A673 (cell line): ENCODE results near the gene SMYD3. TPM values are rescaled to one million over a fixed set of nuclear protein-coding genes. Genes with fewer than 3 reads are reported as not detected.

ENCODE experiments used
- BruUV-seq: library from RNA; stranded (reverse); fragments of 400-500 nt; replicated peaks from 2 replicates; lab custom pipeline; 2021; lab: Mats Ljungman, UMichigan
- CTCF ChIA-PET: fragments of 300-600 bp; sonication (Branson Sonifier 250); formaldehyde crosslinking; loops from one replicate; lab custom pipeline; 2022; ENCODE audit warnings: antibody characterized with exemption; lab: Charles Lee
- POLR2A ChIA-PET: fragments of 300-600 bp; sonication (Branson Sonifier 250); formaldehyde crosslinking; loops from one replicate; lab custom pipeline; 2022; ENCODE audit warnings: antibody characterized with exemption; ENCODE audit not compliant: low non-redundant PET; lab: Charles Lee
- DNase-seq: peaks from one replicate; pipeline ENCODE4 v3.0.0-alpha.2; 2015; ENCODE audit warnings: low spot score
- H3K27ac ChIP-seq: fragments of 200-600 bp; sonication (generic); 2 replicates; pipeline ENCODE4 v1.5.1; 2016; ENCODE audit warnings: mixed run types, low read depth, mild to moderate bottlenecking, mixed read lengths, antibody characterized with exemption, low read length; ENCODE audit not compliant: poor library complexity, severe bottlenecking
- H3K27me3 ChIP-seq: fragments of 200-600 bp; sonication (generic); replicated peaks from 2 replicates; pipeline ENCODE4 v1.6.1; 2017; ENCODE audit warnings: mixed run types, low read depth, mild to moderate bottlenecking, mixed read lengths, antibody characterized with exemption, low read length; ENCODE audit not compliant: insufficient read depth, poor library complexity
- H3K36me3 ChIP-seq: fragments of 200-600 bp; sonication (generic); 2 replicates; pipeline ENCODE4 v1.6.1; 2016; ENCODE audit warnings: mixed run types, mild to moderate bottlenecking, mixed read lengths, antibody characterized with exemption, low read length; ENCODE audit not compliant: insufficient read depth, poor library complexity, severe bottlenecking
- H3K4me1 ChIP-seq: fragments of 200-600 bp; sonication (generic); 2 replicates; pipeline ENCODE4 v1.6.1; 2017; ENCODE audit warnings: mixed run types, mild to moderate bottlenecking, mixed read lengths, antibody characterized with exemption, low read length; ENCODE audit not compliant: insufficient read depth, poor library complexity, severe bottlenecking
- H3K4me3 ChIP-seq: fragments of 200-600 bp; sonication (generic); 2 replicates; pipeline ENCODE4 v1.5.1; 2016; ENCODE audit warnings: low read depth, mixed run types, mild to moderate bottlenecking, mixed read lengths, low read length; ENCODE audit not compliant: poor library complexity, severe bottlenecking
- H3K9me3 ChIP-seq: fragments of 200-600 bp; sonication (generic); 2 replicates; pipeline ENCODE4 v1.6.1; 2016; ENCODE audit warnings: mixed run types, low read depth, mild to moderate bottlenecking, mixed read lengths, antibody characterized with exemption, low read length; ENCODE audit not compliant: poor library complexity, severe bottlenecking
- EZH2 ChIP-seq: fragments of 200-600 bp; sonication (generic); IDR thresholded peaks from 2 replicates; pipeline ENCODE4 v1.6.1; 2017; ENCODE audit warnings: borderline replicate concordance, low read depth, mild to moderate bottlenecking, mixed read lengths, antibody characterized with exemption, low read length; ENCODE audit not compliant: poor library complexity, severe bottlenecking
- intact Hi-C: fragments of 100-400 bp; cut with micrococcal nuclease; formaldehyde crosslinking; loops from one replicate; pipeline ENCODE4 v1.10.0; 2022; ENCODE audit not compliant: unreplicated experiment
- total RNA-seq: library from RNA; stranded (reverse); gene quantifications from 2 replicates; pipeline ENCODE4 v1.2.3, GENCODE V29; 2021
- TF ChIP-seq, protein P1 (sequence below): fragments of 300-800, 200-600 bp; sonication (generic); conservative IDR thresholded peaks from 2 replicates; pipeline ENCODE4 v1.5.1; 2017; ENCODE audit warnings: low read depth, mild to moderate bottlenecking, antibody characterized with exemption, low read length, moderate library complexity, mixed read lengths

The SMYD3 gene
- total RNA-seq, 1 experiment from 2014 or later = 29.0 TPM

DNA sequence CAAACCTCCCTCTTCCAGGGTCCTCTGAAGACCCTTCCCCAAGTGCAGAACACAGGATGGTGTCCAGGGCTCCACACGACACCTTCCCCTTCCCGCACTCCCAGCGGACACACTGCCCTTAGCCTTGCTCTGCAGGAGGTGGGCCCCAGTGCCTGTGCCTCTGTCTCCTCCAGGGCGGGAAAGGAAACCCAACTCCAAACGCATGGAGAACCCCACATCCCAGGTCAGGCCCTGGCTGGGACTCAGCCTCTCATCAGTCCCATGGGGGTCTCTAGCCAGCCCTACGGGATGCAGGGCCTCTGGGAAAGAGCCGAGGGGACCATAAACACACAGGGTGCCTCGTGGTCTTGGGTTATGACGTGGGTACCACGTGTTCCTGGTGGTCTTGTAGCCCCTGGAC, 5.6 kb upstream of the SMYD3 start:
- Histone ChIP-seq H3K27ac (no peak overlapping the region), H3K4me1 (no peaks in the 10 kb centered on the region), H3K9me3 (peaks cover 26% of the 10 kb centered on the region), H3K36me3 (no peaks in the 10 kb centered on the region), H3K4me3 (no peak overlapping the region), H3K27me3 (no peaks in the 10 kb centered on the region)
- CTCF ChIA-PET = no interaction called here
- no TSS peak for BruUV-seq
- intact Hi-C loops = no loop called here
- no peak for DNase-seq
- no peak for TF ChIP-seq EZH2
- TF ChIP-seq, protein P1, sequence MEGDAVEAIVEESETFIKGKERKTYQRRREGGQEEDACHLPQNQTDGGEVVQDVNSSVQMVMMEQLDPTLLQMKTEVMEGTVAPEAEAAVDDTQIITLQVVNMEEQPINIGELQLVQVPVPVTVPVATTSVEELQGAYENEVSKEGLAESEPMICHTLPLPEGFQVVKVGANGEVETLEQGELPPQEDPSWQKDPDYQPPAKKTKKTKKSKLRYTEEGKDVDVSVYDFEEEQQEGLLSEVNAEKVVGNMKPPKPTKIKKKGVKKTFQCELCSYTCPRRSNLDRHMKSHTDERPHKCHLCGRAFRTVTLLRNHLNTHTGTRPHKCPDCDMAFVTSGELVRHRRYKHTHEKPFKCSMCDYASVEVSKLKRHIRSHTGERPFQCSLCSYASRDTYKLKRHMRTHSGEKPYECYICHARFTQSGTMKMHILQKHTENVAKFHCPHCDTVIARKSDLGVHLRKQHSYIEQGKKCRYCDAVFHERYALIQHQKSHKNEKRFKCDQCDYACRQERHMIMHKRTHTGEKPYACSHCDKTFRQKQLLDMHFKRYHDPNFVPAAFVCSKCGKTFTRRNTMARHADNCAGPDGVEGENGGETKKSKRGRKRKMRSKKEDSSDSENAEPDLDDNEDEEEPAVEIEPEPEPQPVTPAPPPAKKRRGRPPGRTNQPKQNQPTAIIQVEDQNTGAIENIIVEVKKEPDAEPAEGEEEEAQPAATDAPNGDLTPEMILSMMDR = no peak
- POLR2A ChIA-PET = no interaction called here

DNA sequence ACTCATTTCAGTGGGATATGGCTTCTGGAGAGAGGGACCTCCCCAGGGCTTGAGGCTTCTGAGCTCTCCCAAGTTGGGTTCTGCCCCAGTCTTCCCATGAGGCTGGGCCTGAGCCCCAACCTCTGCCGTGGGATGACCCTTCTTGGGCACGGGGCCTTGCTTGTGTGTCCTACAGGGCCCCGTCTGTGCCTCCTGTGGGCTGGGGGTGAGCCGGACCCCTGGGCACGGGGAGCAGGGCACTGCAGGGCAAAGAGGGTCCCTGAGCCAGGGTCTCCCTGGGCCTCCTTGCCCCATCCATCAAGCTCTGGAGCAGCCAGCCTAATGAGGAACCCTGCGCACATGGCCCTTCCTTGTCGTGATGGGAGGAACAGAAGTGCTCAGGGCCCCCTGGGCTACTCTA, 5.2 kb upstream of the SMYD3 start:
- no peak overlapping the region for H3K4me3 ChIP-seq
- no TSS peak for BruUV-seq
- TF ChIP-seq, protein P1 = no peak
- no peak for TF ChIP-seq EZH2
- CTCF ChIA-PET = no interaction called here
- intact Hi-C loops = no loop called here
- H3K4me1 ChIP-seq = no peaks in the 10 kb centered on the region
- DNase-seq = no peak
- POLR2A ChIA-PET = no interaction called here
- no peaks in the 10 kb centered on the region for H3K36me3 ChIP-seq
- peaks cover 26% of the 10 kb centered on the region for H3K9me3 ChIP-seq
- no peak overlapping the region for H3K27ac ChIP-seq
- no peaks in the 10 kb centered on the region for H3K27me3 ChIP-seq

DNA sequence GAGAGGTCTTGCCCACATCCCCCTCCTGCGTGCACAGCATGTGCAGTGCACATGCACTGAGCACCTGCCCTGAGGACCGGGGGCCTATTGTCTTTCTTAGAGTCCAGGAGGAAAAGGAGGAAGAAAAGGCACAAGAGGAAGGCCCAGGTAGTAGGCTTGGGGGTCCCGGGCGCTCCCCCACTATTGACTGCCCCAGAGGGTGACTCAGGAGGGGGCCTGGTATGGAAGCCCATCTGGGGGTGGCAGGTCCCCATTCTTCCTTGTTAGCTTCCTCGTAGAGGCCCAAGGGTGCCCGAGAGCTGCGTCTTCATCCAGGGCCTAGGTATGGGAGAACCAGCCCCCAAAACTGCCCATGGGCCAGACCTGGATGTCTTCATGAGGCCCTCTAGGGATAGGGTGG, 4.1 kb upstream of the SMYD3 start:
- BruUV-seq = no TSS peak
- H3K27me3 ChIP-seq = no peaks in the 10 kb centered on the region
- no peak overlapping the region for H3K27ac ChIP-seq
- TF ChIP-seq EZH2 = no peak
- TF ChIP-seq, protein P1 = no peak
- CTCF ChIA-PET = no interaction called here
- intact Hi-C loops = no loop called here
- no peaks in the 10 kb centered on the region for H3K4me1 ChIP-seq
- POLR2A ChIA-PET = no interaction called here
- no peak overlapping the region for H3K4me3 ChIP-seq
- no peak for DNase-seq
- no peaks in the 10 kb centered on the region for H3K36me3 ChIP-seq
- peaks cover 20% of the 10 kb centered on the region for H3K9me3 ChIP-seq
